NCI-H1436 treated with DMSO at 0.1 percent for 48 hours (cell line): ENCODE data around the gene CDKAL1.
"Not testable (repeated sequence)": the region's sequence is repeated elsewhere in the genome, so short reads cannot be mapped to it uniquely, and the experiment has no call there.

Source experiments
- DNase-seq: peaks from one replicate; lab custom pipeline; 2025; lab: John Stamatoyannopoulos, UW

Gene CDKAL1

DNA sequence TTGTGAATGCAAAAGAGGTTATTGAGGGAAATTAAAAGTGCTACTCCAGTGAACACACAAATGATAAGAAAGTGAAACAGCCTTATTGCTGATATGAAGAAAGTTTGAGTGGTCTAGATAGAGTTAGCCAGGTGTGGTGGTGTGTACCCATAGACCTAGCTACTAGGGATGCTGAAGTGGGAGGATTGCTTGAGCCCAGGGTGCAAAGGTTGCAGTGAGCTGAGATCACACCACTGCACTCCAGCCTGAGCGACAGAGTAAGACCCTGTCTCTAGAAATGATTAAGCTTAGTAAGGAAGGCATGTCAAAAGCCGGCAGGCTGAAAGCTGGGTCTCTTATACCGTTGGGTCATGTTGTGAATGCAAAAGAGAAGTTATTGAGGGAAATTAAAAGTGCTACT is 389.8 kb downstream of the CDKAL1 start:
- DNase-seq = not testable (repeated sequence)

DNA sequence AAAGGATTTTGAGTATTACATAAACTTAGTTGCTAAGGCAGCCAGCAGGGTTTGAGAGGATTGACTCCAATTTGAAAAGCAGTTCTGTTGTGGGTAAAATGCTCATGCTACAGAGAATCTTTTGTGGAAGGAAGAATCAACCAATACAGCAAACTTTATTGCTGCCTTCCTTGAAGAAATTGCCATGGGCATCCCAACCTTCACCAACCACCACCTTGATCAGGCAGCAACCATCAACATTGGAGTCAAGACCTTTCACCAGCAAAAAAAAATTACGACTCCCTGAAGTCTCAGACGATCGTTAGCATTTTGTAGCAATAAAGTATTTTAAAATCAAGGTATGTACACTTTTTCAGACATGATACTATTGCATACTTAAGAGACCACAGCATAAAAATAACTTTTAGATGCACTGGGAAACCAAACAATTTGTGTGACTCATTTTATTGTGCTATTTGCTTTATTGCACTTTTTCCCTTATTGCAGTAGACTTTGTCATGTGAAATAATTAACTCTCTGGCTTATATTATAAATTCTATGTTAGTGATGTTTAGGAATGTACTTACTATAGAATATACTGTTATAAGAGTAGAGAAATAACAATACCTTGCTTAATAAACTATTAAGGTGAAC is 390.8 kb downstream of the CDKAL1 start:
- DNase-seq = no peak

DNA sequence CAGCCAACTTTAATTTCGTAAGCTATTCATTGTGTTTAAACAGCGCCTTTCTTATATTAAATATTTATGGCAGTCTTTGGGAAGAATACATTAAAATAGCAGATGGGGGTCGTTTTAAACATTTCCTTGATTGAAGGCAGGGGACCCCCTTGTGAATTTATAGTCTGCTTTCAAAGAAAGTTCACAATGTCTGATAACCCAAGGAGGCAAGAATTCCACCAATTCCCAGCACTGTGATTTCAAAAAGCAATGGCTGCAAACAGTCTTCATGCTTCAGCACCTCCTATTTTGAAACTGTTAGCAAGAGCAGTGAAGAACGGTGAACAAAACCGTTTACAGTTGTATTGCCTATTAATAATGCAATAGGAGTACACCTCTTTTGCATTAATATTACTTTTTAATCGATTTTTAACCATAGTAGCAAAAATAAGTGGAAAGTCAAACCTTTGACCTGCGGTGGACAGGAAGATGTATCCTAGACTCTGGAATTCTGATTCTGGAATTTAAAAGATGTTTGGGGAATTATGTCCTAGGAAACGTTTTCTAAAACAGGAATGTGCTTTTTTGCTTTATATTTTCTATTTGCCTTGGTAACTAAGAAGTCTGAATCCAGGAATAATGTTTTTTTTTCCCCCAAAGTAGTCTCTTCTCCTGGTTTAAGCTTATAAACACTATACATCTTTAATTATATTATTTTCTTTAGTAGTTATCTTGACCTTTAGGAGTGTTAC is 393.0 kb downstream of the CDKAL1 start:
- no peak for DNase-seq

DNA sequence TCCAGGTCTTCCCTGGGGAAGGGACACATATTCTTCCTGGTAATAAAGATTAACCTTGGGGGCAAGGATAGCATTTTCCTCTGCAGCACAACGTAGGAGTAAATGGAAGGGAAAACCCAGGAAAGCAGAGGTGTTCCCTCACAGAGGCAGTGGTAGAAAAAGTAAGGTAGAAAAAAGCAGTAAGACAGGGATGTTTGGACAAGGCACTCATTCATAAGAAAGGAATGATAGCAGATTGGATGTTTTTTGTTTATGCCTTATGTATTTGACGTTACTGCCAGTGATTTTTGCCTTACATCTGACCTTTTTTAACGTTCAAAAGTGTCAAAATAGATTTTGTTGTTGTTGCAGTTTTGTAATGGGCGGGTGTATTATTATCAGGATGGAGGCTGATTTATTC is 395.0 kb downstream of the CDKAL1 start:
- DNase-seq = no peak

DNA sequence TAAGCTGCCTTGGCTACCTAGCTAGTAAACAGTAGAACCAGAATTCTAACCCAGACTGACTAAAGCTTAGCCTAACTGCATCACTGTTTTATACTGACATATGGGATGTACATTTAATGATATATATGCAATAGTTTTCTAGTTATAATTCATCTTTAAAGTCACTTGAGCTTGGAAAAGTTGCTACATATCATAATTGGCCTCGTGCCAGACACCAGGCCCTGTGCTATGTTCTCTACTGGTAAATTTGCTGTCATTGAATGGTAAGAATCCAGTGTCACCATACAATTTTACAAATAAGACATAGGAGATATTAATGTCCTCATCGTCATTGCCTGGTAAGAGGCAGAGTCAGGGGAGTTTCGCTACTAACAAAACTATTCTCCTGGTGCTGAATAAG is 396.8 kb downstream of the CDKAL1 start:
- no peak for DNase-seq

DNA sequence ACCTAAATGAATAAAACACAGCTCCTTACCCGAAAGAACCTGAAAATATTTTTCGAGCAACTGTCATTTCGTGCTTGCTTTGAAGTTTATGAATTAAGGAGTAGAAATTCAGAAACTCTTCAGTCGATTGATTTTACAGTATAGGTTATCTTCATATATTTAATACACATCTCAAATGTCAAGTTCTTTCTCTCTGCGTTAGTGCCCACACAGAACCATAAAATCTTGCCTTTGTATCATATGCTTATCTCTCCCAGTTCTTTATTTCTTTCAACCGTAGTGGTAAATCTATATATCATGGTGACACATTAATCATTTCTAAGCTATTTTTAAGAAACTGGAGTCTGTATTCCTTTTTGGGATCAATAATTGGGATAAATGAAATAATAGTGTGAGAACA is 397.5 kb downstream of the CDKAL1 start:
- DNase-seq = no peak

DNA sequence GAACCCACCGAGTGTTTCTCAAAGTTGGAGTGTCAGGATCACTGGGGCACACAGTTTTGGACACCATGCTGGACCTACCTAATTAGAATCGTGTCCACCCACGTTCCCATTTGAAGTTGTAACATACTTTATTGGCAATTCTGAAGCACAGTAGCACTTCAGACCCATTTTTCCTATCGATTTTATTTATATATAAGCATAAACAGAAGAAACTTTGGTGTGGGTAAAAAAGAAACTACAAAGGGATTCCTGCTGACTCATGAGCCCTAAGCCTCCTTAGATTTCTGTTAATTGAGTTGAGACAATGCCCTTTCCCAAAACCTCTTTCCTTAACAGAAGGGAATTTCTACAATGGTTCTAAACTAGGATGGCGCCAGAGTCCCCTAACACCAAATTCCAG is 398.0 kb downstream of the CDKAL1 start:
- no peak for DNase-seq

DNA sequence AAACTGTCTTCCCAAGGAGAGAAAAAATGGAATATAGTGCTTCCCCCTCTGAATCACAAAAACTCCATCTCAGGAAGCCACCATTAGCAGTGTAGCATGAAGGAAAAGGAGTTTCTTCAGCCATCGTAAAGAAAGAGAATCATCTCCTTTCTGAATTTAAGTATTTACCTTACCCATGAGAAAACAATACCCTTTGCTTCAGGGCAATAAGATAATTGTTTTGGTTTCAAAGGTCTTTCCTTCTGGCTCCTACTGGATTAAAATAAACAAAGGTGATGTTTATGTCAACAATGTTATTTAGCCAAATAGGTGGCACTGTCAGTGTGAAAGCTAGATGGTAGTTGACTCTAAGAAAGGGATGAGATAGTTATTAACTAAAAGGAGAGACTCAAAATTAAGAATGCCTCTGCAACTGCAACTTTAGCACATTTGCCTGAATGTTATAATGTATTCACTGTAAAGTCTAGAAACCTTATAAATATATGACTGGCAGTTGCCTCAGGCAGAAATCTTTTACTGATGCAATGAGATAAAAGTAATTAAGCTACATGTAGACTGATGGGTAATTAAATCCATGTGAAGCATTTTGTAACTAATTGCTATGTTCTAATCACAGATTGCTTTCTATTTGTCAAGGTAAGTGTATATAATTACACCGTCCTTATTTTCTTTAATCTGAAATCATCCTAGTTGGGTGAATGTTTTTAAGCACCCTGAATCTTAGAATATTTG is 399.0 kb downstream of the CDKAL1 start:
- DNase-seq = peak; percentile 66

DNA sequence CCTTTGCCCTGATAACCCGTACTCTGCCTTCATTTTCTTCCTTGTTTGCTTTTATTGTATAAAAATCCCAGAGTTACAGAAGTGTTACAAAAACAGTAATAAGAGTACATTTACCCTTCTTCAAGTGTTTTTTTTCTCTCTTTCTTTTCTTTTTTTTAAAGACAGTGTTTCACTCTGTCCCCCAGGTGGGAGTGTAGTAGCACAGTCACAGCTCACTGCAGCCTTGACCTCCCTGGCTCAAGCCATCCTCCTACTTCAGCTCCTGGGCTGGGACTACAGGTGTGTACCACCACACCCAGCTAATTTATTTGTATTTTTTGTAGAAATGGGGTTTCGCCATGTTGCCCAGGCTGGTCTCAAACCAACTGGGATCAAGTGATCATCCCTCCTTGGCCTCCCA is 402.7 kb downstream of the CDKAL1 start:
- no peak for DNase-seq

DNA sequence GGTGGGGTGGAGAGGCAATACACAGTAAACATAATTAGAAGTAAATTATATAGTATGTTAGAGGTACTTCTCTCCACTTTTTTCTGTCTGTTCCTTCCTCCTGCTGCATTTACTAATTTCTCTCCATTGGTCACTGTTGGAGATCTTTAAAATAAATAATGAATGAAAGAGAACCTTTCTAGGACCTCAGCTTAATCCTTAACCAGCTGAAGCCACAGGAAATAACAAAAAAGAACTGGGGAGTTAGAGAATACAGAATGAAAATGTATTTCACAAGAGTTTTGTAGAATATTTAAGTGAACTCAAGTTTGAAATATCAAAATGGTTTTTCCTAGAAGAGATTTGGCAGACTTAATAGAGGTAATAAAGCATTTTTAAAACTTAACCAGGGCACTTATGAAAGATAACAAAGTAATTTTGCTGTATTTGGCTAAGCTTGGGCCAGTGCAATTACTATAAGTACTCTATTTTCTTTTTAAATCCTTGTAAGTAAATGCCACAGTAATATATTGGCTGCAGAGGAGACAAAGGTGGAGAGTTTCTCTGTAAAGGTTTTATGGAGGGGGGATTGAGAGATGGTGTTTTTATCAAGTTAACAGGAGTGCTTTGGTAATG is 405.0 kb downstream of the CDKAL1 start:
- no peak for DNase-seq

DNA sequence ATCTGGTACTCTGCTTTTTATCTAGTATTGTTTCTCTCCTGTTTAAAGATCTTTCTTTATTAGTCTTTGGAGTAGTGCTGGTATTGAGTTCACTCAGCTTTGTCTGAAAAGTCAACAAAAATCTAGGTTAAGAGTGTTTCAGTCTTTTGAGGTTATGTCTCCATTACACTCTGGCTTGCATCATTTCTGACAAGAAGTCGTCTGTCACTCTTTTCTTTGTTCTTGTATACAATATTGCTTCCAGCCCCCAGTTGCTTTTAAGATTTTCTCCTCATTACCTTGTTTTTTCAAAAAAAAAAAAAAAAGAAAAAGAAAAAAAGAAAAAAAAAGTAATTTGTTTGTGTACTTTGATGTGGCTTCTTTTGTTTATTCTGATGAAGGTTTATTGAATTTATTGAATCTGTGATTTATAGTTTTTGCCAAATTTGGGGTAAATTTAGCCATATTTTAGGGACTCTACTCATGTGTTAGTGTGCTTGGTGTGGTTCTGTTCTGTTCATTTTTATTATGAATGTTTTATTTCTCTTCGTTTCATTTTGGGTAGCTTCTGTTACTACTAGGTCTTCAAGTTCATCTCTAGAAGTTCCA is 408.9 kb downstream of the CDKAL1 start:
- DNase-seq = no peak

DNA sequence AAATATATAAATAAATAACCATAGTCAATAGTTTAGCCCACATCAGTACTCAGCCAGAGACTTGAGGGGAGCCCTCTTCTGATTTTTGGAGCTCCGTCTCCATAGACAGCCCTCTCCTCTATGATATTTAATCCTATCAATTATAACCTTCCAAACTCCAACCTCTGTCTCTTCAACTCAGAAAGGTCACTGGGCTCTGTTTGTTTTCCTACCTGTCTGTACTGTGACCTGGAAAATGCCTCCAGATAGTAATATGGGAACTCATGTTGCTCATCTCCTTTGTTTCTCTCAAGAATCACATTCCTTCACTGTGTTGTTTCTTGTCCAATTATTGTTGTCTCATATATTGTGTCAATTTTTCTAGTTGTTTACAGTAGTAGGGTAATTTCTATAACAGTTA is 409.7 kb downstream of the CDKAL1 start:
- no peak for DNase-seq

DNA sequence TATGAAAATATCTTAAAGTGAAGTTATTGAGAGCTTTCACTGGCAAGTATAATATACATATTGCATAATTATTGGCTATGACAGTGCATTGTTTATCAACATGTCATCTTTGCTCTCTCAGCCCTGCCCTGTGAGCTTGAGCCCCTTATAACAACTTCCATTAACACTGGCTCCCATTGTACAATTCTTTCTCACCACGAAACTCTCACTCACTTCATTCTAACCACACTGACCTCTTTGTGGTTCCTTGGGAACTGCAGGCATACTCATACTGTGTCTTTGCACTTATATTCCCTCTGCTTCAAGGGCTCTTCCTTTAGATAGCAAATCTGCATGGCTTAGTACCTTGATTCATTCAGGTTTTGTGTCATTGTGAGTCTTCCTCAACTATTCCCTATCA is 411.8 kb downstream of the CDKAL1 start:
- no peak for DNase-seq

DNA sequence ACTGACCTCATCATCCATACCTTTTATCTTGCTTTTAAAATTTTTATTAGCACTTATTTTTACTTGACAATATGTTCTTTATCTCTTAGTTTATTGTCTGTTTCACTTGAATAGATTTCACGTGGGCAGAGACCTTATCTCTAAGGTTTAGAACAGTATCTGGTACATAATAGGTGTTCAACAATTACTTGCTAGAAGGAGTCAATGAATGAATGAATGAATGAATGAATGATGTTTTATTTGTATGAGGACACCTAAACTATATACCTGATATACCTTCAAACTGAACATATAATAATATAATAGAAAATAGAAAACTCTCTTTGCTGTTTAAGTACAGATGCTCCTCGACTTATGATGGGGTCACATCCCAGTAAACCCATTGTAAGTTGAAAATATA is 412.6 kb downstream of the CDKAL1 start:
- DNase-seq = no peak

DNA sequence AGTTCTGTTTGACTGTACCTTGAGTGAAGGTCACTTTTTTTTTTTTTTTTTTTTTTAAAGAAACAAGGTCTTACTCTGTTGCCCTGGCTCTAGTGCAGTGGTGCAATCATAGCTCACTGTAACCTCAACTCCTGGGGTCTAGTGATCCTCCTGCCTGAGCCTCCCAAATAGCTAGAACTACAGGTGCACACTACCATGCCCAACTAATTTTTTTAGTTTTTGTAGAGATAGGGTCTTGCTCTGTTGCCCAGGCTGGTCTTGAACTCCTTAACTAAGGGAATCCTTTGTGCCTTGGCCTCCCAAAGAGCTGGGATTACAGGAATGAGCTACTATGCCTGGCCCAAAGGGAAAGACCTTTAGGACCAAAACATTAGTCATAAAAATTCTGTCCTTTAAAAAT is 413.7 kb downstream of the CDKAL1 start:
- DNase-seq = no peak

DNA sequence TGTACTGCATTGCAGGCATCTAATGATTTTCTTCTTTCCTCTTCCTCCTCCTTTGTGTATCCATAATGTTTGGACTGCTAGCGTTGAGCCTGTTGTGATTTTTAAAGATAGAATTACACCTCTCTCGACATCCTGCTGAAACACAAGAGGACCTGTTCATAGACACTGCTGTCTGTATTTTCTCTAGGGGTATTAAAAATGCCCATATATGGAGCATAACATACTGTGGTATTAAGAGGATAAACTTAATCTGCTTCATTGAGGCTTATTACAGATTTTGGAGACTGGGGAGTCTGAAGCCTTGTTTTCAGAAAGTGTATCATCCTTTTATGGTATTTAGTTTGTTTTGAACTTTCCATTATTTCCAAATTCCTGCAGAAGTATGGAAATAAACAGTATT is 414.3 kb downstream of the CDKAL1 start:
- no peak for DNase-seq

DNA sequence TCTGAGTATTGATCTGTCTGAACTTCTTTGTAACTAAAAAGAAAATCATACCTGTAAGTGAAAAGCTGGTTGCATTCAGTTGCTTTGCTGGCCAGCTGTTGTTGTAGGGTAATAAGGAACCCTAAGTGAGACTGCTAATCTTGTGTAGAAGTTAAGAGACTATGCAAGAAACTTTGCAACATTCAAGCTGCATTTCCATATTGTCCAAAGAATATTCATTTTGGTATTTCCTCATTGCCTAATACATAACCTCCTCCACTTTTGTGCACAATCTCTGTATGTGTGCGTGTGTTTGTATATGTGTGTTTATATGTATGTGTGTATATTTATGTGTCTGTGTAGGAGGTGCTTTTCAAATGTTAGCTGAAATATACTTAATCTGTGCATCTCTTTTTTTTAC is 414.9 kb downstream of the CDKAL1 start:
- no peak for DNase-seq

DNA sequence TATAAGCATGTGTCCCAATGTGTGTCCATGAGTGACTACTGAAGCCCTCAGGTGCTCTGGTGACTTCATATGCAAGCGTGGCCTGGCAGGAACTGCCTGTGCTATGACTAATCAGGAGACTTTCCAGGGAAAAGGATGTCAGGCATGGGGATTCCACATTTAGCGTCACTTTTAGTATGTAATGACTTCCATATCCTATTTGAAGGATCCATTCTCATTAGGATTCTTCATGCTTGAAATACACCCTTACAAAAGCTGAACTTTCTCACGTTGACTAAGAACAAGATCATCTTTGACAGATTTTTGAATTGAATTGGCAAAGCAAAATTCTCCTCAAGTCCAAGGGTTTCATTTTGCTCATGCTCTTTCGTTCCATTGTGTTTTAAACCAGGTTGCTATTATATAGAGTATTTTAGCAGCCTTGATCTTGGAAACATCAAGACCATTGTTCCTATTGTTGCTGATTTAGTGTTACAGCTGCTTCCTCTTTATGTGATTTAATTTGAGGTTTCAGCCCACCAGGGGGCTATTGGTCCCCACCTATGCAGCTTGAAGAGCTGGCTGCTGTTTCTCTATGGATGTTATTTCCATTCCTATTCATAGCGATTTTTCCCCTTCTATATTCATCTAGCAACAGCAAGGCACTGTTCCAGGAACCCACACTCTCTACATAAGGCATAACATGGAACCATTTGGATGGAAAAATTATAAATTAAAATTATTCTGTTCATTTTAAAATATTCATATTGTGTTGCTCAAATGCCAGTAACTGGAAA is 418.6 kb downstream of the CDKAL1 start:
- peak; percentile 53 for DNase-seq

DNA sequence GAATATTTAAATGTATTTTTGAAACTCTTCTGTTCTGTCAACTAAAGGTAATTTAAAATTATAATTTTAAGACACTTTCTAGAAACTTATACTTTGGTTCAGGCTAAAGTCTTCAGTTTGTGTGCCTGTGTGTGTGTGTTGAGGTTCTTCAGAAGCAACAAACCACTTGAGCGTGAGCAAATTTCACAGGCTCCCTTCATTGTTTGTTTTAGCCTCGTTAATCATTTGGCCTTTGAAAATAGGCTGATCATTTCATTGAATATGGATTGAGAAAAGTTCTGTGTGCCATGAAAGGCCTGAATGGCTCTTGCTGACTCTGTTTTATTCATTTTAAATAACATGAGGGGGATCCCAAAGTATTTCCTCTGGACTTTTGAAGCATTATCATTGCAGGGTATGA is 420.1 kb downstream of the CDKAL1 start:
- peak; percentile 28 for DNase-seq

DNA sequence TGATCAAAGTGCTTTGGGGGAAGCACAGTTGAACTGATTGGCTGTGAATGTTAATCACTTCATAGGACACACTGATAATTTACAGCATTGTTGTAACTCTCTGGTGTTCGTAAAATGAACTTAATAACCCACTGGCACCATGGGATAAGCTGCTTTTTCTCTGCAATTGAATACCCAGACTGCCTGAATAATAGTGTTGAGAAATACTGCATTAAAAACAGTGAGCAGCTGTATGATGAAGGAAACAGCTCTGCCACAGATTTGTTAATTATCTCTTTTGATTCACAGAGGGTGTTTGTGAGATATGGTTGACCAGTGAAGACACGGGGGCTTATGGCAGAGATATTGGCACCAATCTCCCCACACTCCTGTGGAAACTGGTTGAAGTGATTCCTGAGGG is 420.9 kb downstream of the CDKAL1 start:
- peak; percentile 37 for DNase-seq

DNA sequence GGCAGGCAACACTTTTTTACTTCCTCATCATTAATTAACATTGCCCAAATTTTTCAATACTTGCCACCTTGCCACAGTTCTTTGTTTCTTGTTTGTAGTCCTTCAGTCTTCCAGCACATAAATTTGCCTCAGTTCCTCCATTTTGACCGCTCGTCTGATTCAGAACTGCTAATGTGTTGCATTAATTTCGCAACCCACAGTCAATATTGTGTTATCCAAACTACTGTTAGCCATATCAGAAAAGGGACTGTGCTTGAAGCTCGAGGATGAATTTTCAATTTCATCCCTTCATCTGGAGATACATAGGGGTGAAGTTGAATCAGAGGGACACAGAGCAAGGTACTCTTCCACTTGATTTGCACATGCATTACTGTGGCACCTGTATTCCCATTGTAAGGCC is 421.5 kb downstream of the CDKAL1 start:
- DNase-seq = no peak

DNA sequence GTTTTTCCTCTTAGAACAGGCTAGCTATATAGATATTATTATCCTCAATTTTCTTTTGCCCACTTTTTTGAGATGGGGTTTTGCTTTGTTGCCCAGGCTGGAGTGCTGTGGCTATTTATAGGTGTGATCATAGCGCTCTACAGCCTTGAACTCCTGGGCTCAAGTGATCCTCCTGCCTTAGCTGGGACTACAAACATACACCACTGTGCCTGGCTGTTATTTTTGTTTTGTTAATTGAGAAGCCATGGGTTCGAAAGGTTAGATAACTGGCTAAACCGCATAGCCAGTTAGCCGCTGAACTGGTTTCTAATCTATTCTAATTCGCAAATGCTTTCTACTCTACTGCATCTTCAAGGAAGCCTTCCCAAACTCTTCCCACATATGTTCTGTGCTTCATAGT is 425.8 kb downstream of the CDKAL1 start:
- DNase-seq = no peak
